ENCODE results near the gene COX4I1. TPM values are rescaled to one million over a fixed set of nuclear protein-coding genes. Genes with fewer than 3 reads are reported as not detected.
A peak's percentile ranks its signal among the peaks of the same experiment; 100 is the strongest.

The COX4I1 gene
- total and polyA plus RNA-seq, 9 of the 15 experiments (the other 6 are each of a cell fraction or from before 2014, with no cell fraction given) = 651 to 2,356 (median 1,032) TPM

- DNase-seq (ENCODE audit: extremely low read depth in 1 of 4, low spot score in 3 of 4) (no peak), ATAC-seq (no peak), FAIRE-seq (no peak)
- Histone ChIP-seq H2AFZ (ENCODE audit: low read depth, low read length) (no peak overlapping the region), H3K27ac (ENCODE audit: extremely low read depth, low read depth, low read length) (no peak overlapping the region), H3K36me3 (ENCODE audit: control insufficient read depth, insufficient read depth, low read length) (no peaks in the 10 kb centered on the region), H3K9me1 (ENCODE audit: control insufficient read depth, insufficient read depth, low read length) (peaks cover 2% of the 10 kb centered on the region), H3K4me1 (replicated peaks in 1 of 2; ENCODE audit: control insufficient read depth in 2 of 2, insufficient read depth in 2 of 2, low read length in 2 of 2) (peaks cover 0 to 18% of the 10 kb centered on the region in 2 experiments; a peak in 2 of 5 replicates), H3K4me2 (ENCODE audit: insufficient read depth, low read length) (no peak overlapping the region), H3K27me3 (ENCODE audit: control insufficient read depth in 2 of 2, insufficient read depth in 2 of 2, low read length in 2 of 2) (peaks cover 54 to 90% of the 10 kb centered on the region in 2 experiments), H3K9ac (ENCODE audit: insufficient read depth in 1 of 2, low read depth in 2 of 2, low read length in 2 of 2) (no peak overlapping the region), H3K79me2 (ENCODE audit: control insufficient read depth, insufficient read depth, low read length) (no peaks in the 10 kb centered on the region), H3K4me3 (no peak overlapping the region), H3K9me3 (replicated peaks; ENCODE audit: control insufficient read depth, insufficient read depth, low read depth, low read length) (no peaks in the 10 kb centered on the region), H4K20me1 (replicated peaks; ENCODE audit: control insufficient read depth, insufficient read depth, low read length) (peaks cover 23% of the 10 kb centered on the region)
- in situ Hi-C loops (cut with MboI) (no loop called here), intact Hi-C loops (cut with micrococcal nuclease) (no loop called here)
- TF ChIP-seq ZNF444 (CRISPR knock-in tag; IDR thresholded peaks at IDR 0.05) (no peak), ZNF121 (CRISPR knock-in tag; conservative IDR thresholded peaks at IDR 0.05) (peak; percentile 46)
- 3% methylated on average over 7 of the region's 7 CpGs for WGBS (ENCODE audit: insufficient coverage, low coverage, missing lambda C conversion rate)
- CTCF ChIA-PET (ENCODE audit: low intra/inter-chr PET ratio) = no interaction called here
- no TSS peak for BruUV-seq (replicated peaks)
- POLR2A ChIA-PET = no interaction called here
Observed at GRCh38 chr16:85757341-85757822, 42.1 kb upstream of the COX4I1 start.

DNA sequence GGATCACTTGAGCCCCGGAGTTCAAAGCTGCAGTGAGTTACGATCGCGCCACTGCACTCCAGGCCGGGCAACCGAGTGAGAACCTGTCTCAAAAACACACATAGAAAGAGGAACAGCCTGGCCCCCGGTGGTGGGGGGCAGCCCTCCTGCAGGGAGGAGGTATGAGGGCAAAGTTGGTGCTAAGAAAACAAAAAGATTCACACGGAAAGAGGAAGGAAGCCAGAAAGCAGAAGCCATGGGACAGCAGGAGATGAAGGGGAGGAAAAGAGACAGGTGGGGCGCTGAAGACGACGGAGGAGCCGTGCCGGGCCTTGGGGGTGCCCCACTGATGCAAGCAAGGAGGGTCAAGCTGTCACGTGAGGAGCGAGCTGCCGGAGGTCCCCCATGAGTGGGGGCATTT, 40.4 kb upstream of the COX4I1 start:
- TF ChIP-seq ZNF12 (CRISPR knock-in tag; IDR thresholded peaks at IDR 0.05) (peak; percentile 93), THRB (CRISPR knock-in tag; conservative IDR thresholded peaks at IDR 0.05) (no peak), ZNF174 (CRISPR knock-in tag; IDR thresholded peaks at IDR 0.05) (no peak), SPI1 (IDR thresholded peaks at IDR 0.05; ENCODE audit: borderline replicate concordance, low read depth, low read length) (peak; percentile 4; the same call in 1 of the 2 replicates), DEAF1 (CRISPR knock-in tag; IDR thresholded peaks at IDR 0.05) (no peak)
- TF ChIP-seq, protein P1, sequence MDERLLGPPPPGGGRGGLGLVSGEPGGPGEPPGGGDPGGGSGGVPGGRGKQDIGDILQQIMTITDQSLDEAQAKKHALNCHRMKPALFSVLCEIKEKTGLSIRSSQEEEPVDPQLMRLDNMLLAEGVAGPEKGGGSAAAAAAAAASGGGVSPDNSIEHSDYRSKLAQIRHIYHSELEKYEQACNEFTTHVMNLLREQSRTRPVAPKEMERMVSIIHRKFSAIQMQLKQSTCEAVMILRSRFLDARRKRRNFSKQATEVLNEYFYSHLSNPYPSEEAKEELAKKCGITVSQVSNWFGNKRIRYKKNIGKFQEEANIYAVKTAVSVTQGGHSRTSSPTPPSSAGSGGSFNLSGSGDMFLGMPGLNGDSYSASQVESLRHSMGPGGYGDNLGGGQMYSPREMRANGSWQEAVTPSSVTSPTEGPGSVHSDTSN (CRISPR knock-in tag; IDR thresholded peaks at IDR 0.05; ENCODE audit: low read depth) = no peak
- TF ChIP-seq, protein P1 (tag; conservative IDR thresholded peaks at IDR 0.05; ENCODE audit: low read depth) = no peak
- Histone ChIP-seq H2AFZ (ENCODE audit: low read depth, low read length) (no peak overlapping the region), H3K4me1 (replicated peaks in 1 of 2; ENCODE audit: control insufficient read depth in 2 of 2, insufficient read depth in 2 of 2, low read length in 2 of 2) (peaks cover 0 to 14% of the 10 kb centered on the region in 2 experiments; a peak in 1 of 5 replicates), H3K27me3 (ENCODE audit: control insufficient read depth in 2 of 2, insufficient read depth in 2 of 2, low read length in 2 of 2) (peaks cover 54 to 89% of the 10 kb centered on the region in 2 experiments), H3K27ac (ENCODE audit: extremely low read depth, low read depth, low read length) (no peak overlapping the region), H3K4me3 (no peak overlapping the region), H3K9ac (ENCODE audit: insufficient read depth in 1 of 2, low read depth in 2 of 2, low read length in 2 of 2) (no peak overlapping the region), H4K20me1 (replicated peaks; ENCODE audit: control insufficient read depth, insufficient read depth, low read length) (peaks cover 8% of the 10 kb centered on the region; the same call in 1 of the 2 replicates), H3K36me3 (ENCODE audit: control insufficient read depth, insufficient read depth, low read length) (no peaks in the 10 kb centered on the region), H3K4me2 (ENCODE audit: insufficient read depth, low read length) (no peak overlapping the region), H3K9me3 (replicated peaks; ENCODE audit: control insufficient read depth, insufficient read depth, low read depth, low read length) (no peaks in the 10 kb centered on the region), H3K79me2 (ENCODE audit: control insufficient read depth, insufficient read depth, low read length) (no peaks in the 10 kb centered on the region), H3K9me1 (ENCODE audit: control insufficient read depth, insufficient read depth, low read length) (peaks cover 2% of the 10 kb centered on the region)
- no peak for ATAC-seq
- CTCF ChIA-PET (ENCODE audit: low intra/inter-chr PET ratio) = no interaction called here
- no peak for FAIRE-seq
- DNase-seq (ENCODE audit: extremely low read depth in 1 of 4, low spot score in 3 of 4) = no peak
- in situ Hi-C loops (cut with MboI) = no loop called here
- POLR2A ChIA-PET = interaction anchor here (0.6 kb wide), 1 partner anchor 39 kb away, joined by 3 read pairs; no protein-coding TSS in a partner anchor
- 3% methylated on average over 16 of the region's 16 CpGs for whole genome bisulfite sequencing (ENCODE audit: insufficient coverage, low coverage, missing lambda C conversion rate)
- intact Hi-C loops (cut with micrococcal nuclease) = no loop called here
- no TSS peak for BruUV-seq (replicated peaks)
